Vagina (tissue), 2 donors: ENCODE measurements around the gene THAP2. TPM values are rescaled to one million over a fixed set of nuclear protein-coding genes. Genes with fewer than 3 reads are reported as not detected.

Source experiments
- DNase-seq, 2 donors: peaks; one replicate each; pipeline ENCODE4 v3.0.0-alpha.2; 2017; ENCODE audit errors: extremely low spot score in 2 of 2
- H3K27ac ChIP-seq: fragments of 200-600 bp; sonication (generic); one replicate; pipeline ENCODE4 v1.5.1; 2019
- H3K27me3 ChIP-seq: fragments of 200-600 bp; sonication (generic); one replicate; pipeline ENCODE4 v1.5.1; 2019
- H3K36me3 ChIP-seq, 2 donors: fragments of 200-600 bp; sonication (generic); one replicate each; pipeline ENCODE4 v1.5.1; 2017 to 2019
- H3K4me1 ChIP-seq: fragments of 200-600 bp; sonication (generic); one replicate; pipeline ENCODE4 v1.5.1; 2019
- H3K4me3 ChIP-seq, 2 donors: fragments of 200-600 bp; sonication (generic); 1 replicate in 1 of 2; 2 replicates in 1 of 2; pipeline ENCODE4 v1.5.1; 2016 to 2019
- H3K9me3 ChIP-seq: fragments of 200-600 bp; sonication (generic); one replicate; pipeline ENCODE4 v1.5.1; 2019
- CTCF ChIP-seq, 3 experiments: fragments of 450-650 bp in 2 of 3; fragments of 200-600 bp in 1 of 3; sonication (generic) in 1 of 3; IDR thresholded peaks; one replicate each; pipeline ENCODE4 v1.5.1; 2017 to 2019; ENCODE audit warnings: antibody characterized with exemption in 3 of 3, mild to moderate bottlenecking in 2 of 3, moderate library complexity in 2 of 3
- POLR2A ChIP-seq, 2 donors: fragments of 450-650 bp; IDR thresholded peaks; one replicate each; pipeline ENCODE4 v1.6.1; 2017; ENCODE audit warnings: antibody characterized with exemption in 2 of 2, mild to moderate bottlenecking in 2 of 2, moderate library complexity in 2 of 2
- POLR2AphosphoS5 ChIP-seq, 2 donors: sonication (generic); formaldehyde crosslinking; IDR thresholded peaks; one replicate each; pipeline ENCODE4 v1.9.0; 2017; ENCODE audit warnings: antibody characterized with exemption in 2 of 2, mild to moderate bottlenecking in 2 of 2, low read depth in 1 of 2; ENCODE audit not compliant: insufficient read depth in 1 of 2
- intact Hi-C: fragments of 100-400 bp; cut with DNase I; formaldehyde crosslinking; loops from one replicate; pipeline ENCODE4 v1.15.1; 2023
- total RNA-seq: library from RNA; depleted of rRNA; stranded (reverse); fragments of >200 nt; gene quantifications from one replicate; pipeline ENCODE4 v1.2.3, GENCODE V29; 2016

Gene THAP2
- total RNA-seq = 4.7 TPM

- TF ChIP-seq POLR2A (IDR thresholded peaks at IDR 0.05) = peak in 1 of 2 donors; percentile 93
- TF ChIP-seq CTCF (IDR thresholded peaks at IDR 0.05) = no peak
- peak; percentile 93 to 96 for TF ChIP-seq POLR2AphosphoS5 (IDR thresholded peaks at IDR 0.05; ENCODE audit: insufficient read depth in 1 of 2, low read depth in 1 of 2)
- DNase-seq = peak in 1 of 2 donors; percentile 99
- H3K9me3 ChIP-seq = no peaks in the 10 kb centered on the region
- peaks cover 0 to 10% of the 10 kb centered on the region in 2 donors for H3K36me3 ChIP-seq
- H3K4me1 ChIP-seq = peaks cover 42% of the 10 kb centered on the region
- H3K27me3 ChIP-seq = no peaks in the 10 kb centered on the region
- H3K4me3 ChIP-seq = peak within 1 kb of the TSS; percentile 82 to 96
- intact Hi-C loops = loop anchor here (10.0 kb wide), 1 partner anchor 91 kb away; the partner anchor contains the start of gene RAB21
- H3K27ac ChIP-seq = peak within 1 kb of the TSS; percentile 94
Observed at GRCh38 chr12:71663561-71664410, at the start of gene THAP2, which contains the start of gene ZFC3H1. Gene THAP2 (plus strand): TSS chr12:71664301. CDS start chr12:71664510, 209 bp downstream. Gene ZFC3H1 (minus strand): TSS chr12:71663848. CDS start chr12:71663610, 238 bp downstream.

- Histone ChIP-seq H3K27me3 (no peaks in the 10 kb centered on the region), H3K4me1 (peaks cover 7% of the 10 kb centered on the region), H3K27ac (no peak overlapping the region), H3K36me3 (peaks cover 0 to 94% of the 10 kb centered on the region in 2 donors), H3K9me3 (no peaks in the 10 kb centered on the region), H3K4me3 (no peak overlapping the region)
- DNase-seq = no peak
- TF ChIP-seq POLR2AphosphoS5 (IDR thresholded peaks at IDR 0.05; ENCODE audit: insufficient read depth in 1 of 2, low read depth in 1 of 2) (no peak), CTCF (IDR thresholded peaks at IDR 0.05) (no peak), POLR2A (IDR thresholded peaks at IDR 0.05) (no peak)
- intact Hi-C loops = no loop called here
Observed at GRCh38 chr12:71621938-71622337, 42.2 kb upstream of the THAP2 start.

GRCh38 chr12:71625476-71625875 is 38.6 kb upstream of the THAP2 start:
- intact Hi-C loops = no loop called here

GRCh38 chr12:71626098-71626497 is 38.0 kb upstream of the THAP2 start:
- no peaks in the 10 kb centered on the region for H3K9me3 ChIP-seq
- H3K4me1 ChIP-seq = peaks cover 7% of the 10 kb centered on the region
- H3K4me3 ChIP-seq = no peak overlapping the region
- peaks cover 0 to 92% of the 10 kb centered on the region in 2 donors for H3K36me3 ChIP-seq
- TF ChIP-seq POLR2AphosphoS5 (IDR thresholded peaks at IDR 0.05; ENCODE audit: insufficient read depth in 1 of 2, low read depth in 1 of 2) = no peak
- no peak for TF ChIP-seq CTCF (IDR thresholded peaks at IDR 0.05)
- no peak for TF ChIP-seq POLR2A (IDR thresholded peaks at IDR 0.05)
- intact Hi-C loops = no loop called here
- DNase-seq = no peak
- no peak overlapping the region for H3K27ac ChIP-seq
- no peaks in the 10 kb centered on the region for H3K27me3 ChIP-seq

More at GRCh38 chr12:71625476-71625875, 38.6 kb upstream of the THAP2 start:
- no peaks in the 10 kb centered on the region for H3K9me3 ChIP-seq
- no peak overlapping the region for H3K27ac ChIP-seq
- DNase-seq = no peak
- peaks cover 0 to 92% of the 10 kb centered on the region in 2 donors for H3K36me3 ChIP-seq
- TF ChIP-seq CTCF (IDR thresholded peaks at IDR 0.05) (no peak), POLR2A (IDR thresholded peaks at IDR 0.05) (no peak), POLR2AphosphoS5 (IDR thresholded peaks at IDR 0.05; ENCODE audit: insufficient read depth in 1 of 2, low read depth in 1 of 2) (no peak)
- H3K4me3 ChIP-seq = no peak overlapping the region
- H3K27me3 ChIP-seq = no peaks in the 10 kb centered on the region
- H3K4me1 ChIP-seq = peaks cover 7% of the 10 kb centered on the region

- TF ChIP-seq POLR2AphosphoS5 (IDR thresholded peaks at IDR 0.05; ENCODE audit: insufficient read depth in 1 of 2, low read depth in 1 of 2) (no peak), CTCF (IDR thresholded peaks at IDR 0.05) (no peak), POLR2A (IDR thresholded peaks at IDR 0.05) (no peak)
- Histone ChIP-seq H3K27me3 (no peaks in the 10 kb centered on the region), H3K27ac (no peak overlapping the region), H3K36me3 (peaks cover 0 to 92% of the 10 kb centered on the region in 2 donors), H3K4me3 (no peak overlapping the region), H3K9me3 (no peaks in the 10 kb centered on the region), H3K4me1 (peaks cover 7% of the 10 kb centered on the region)
- no peak for DNase-seq
- intact Hi-C loops = no loop called here
Observed at GRCh38 chr12:71626768-71627167, 37.3 kb upstream of the THAP2 start.
